ENCODE results near the gene ZNF638.
A peak's percentile ranks its signal among the peaks of the same experiment; 100 is the strongest.

The ZNF638 gene

GRCh38 chr2:71477231-71477691, 145.7 kb downstream of the ZNF638 start:
- DNase-seq, result no peak
- no peak overlapping the region for H3K9ac ChIP-seq (ENCODE audit: low read length)
- H3K9me3 ChIP-seq (ENCODE audit: control insufficient read depth, low read length), result no peaks in the 10 kb centered on the region
- H3K79me1 ChIP-seq (replicated peaks; ENCODE audit: low read length, poor library complexity, severe bottlenecking), result peaks cover 32% of the 10 kb centered on the region
- H3K4ac ChIP-seq (ENCODE audit: low read depth in 1 of 2, low read length in 2 of 2), result no peak overlapping the region
- H3K23ac ChIP-seq (ENCODE audit: low read length in 2 of 2), result no peak overlapping the region
- H3K4me1 ChIP-seq (ENCODE audit: control insufficient read depth, insufficient read depth, low read depth, low read length), result peaks cover 27% of the 10 kb centered on the region
- no peak overlapping the region for H3K14ac ChIP-seq (ENCODE audit: low read length in 2 of 2)
- no peak overlapping the region for H4K91ac ChIP-seq (ENCODE audit: low read length)
- WGBS, result 92% methylated on average over 5 of the region's 6 CpGs
- H2BK12ac ChIP-seq (ENCODE audit: low read length in 2 of 2), result no peak overlapping the region
- H2BK120ac ChIP-seq (ENCODE audit: low read depth, low read length), result no peak overlapping the region
- no peak overlapping the region for H2AFZ ChIP-seq (ENCODE audit: low read depth, low read length)
- H2AK5ac ChIP-seq (ENCODE audit: low read length, severe bottlenecking), result no peak overlapping the region
- H3K4me3 ChIP-seq (ENCODE audit: insufficient read depth in 1 of 2, low read depth in 1 of 2, low read length in 2 of 2), result no peak overlapping the region
- H4K8ac ChIP-seq (ENCODE audit: low read length), result no peak overlapping the region
- no peak overlapping the region for H3K18ac ChIP-seq (ENCODE audit: low read depth in 1 of 2, low read length in 2 of 2)
- no peak overlapping the region for H2BK15ac ChIP-seq (ENCODE audit: low read depth, poor library complexity, severe bottlenecking)
- peak overlapping the region; percentile 39 for H3K27ac ChIP-seq (ENCODE audit: low read length, poor library complexity, severe bottlenecking)
- H2BK5ac ChIP-seq (ENCODE audit: low read depth, low read length, poor library complexity, severe bottlenecking), result no peak overlapping the region
- H3K36me3 ChIP-seq (ENCODE audit: control insufficient read depth in 1 of 2, insufficient read depth in 2 of 2, low read depth in 1 of 2, low read length in 2 of 2), result peaks cover 0 to 28% of the 10 kb centered on the region in 2 experiments
- no peak overlapping the region for H3K4me2 ChIP-seq (ENCODE audit: low read length, poor library complexity, severe bottlenecking)
- H3K27me3 ChIP-seq (ENCODE audit: control insufficient read depth in 1 of 2, insufficient read depth in 1 of 2, low read length in 2 of 2), result peaks cover 0 to 41% of the 10 kb centered on the region in 2 experiments

- no peaks in the 10 kb centered on the region for H3K9me3 ChIP-seq (ENCODE audit: control insufficient read depth, low read length)
- H3K36me3 ChIP-seq (ENCODE audit: control insufficient read depth in 1 of 2, insufficient read depth in 2 of 2, low read depth in 1 of 2, low read length in 2 of 2), result peaks cover 0 to 40% of the 10 kb centered on the region in 2 experiments
- no peak for DNase-seq
- H3K4me3 ChIP-seq (ENCODE audit: insufficient read depth in 1 of 2, low read depth in 1 of 2, low read length in 2 of 2), result no peak overlapping the region
- no peak overlapping the region for H3K23ac ChIP-seq (ENCODE audit: low read length in 2 of 2)
- H2BK120ac ChIP-seq (ENCODE audit: low read depth, low read length), result no peak overlapping the region
- H3K4me1 ChIP-seq (ENCODE audit: control insufficient read depth, insufficient read depth, low read depth, low read length), result peaks cover 28% of the 10 kb centered on the region
- H3K18ac ChIP-seq (ENCODE audit: low read depth in 1 of 2, low read length in 2 of 2), result no peak overlapping the region
- H2BK5ac ChIP-seq (ENCODE audit: low read depth, low read length, poor library complexity, severe bottlenecking), result no peak overlapping the region
- H2AFZ ChIP-seq (ENCODE audit: low read depth, low read length), result no peak overlapping the region
- H3K14ac ChIP-seq (ENCODE audit: low read length in 2 of 2), result no peak overlapping the region
- no peak overlapping the region for H2AK5ac ChIP-seq (ENCODE audit: low read length, severe bottlenecking)
- no peak overlapping the region for H3K27ac ChIP-seq (ENCODE audit: low read length, poor library complexity, severe bottlenecking)
- H4K91ac ChIP-seq (ENCODE audit: low read length), result no peak overlapping the region
- H3K4me2 ChIP-seq (ENCODE audit: low read length, poor library complexity, severe bottlenecking), result no peak overlapping the region
- H3K4ac ChIP-seq (ENCODE audit: low read depth in 1 of 2, low read length in 2 of 2), result no peak overlapping the region
- H4K8ac ChIP-seq (ENCODE audit: low read length), result no peak overlapping the region
- H2BK15ac ChIP-seq (ENCODE audit: low read depth, poor library complexity, severe bottlenecking), result no peak overlapping the region
- peaks cover 36% of the 10 kb centered on the region for H3K79me1 ChIP-seq (replicated peaks; ENCODE audit: low read length, poor library complexity, severe bottlenecking)
- peaks cover 0 to 54% of the 10 kb centered on the region in 2 experiments for H3K27me3 ChIP-seq (ENCODE audit: control insufficient read depth in 1 of 2, insufficient read depth in 1 of 2, low read length in 2 of 2)
- no peak overlapping the region for H2BK12ac ChIP-seq (ENCODE audit: low read length in 2 of 2)
- no peak overlapping the region for H3K9ac ChIP-seq (ENCODE audit: low read length)
- 46% methylated on average over 4 of the region's 6 CpGs for WGBS
These were observed 147.2 kb downstream of the ZNF638 start for GRCh38 chr2:71478806-71479205.

- Histone ChIP-seq H3K36me3 (ENCODE audit: control insufficient read depth in 1 of 2, insufficient read depth in 2 of 2, low read depth in 1 of 2, low read length in 2 of 2) (peaks cover 0 to 40% of the 10 kb centered on the region in 2 experiments), H3K4me2 (ENCODE audit: low read length, poor library complexity, severe bottlenecking) (no peak overlapping the region), H3K4ac (ENCODE audit: low read depth in 1 of 2, low read length in 2 of 2) (no peak overlapping the region), H4K91ac (ENCODE audit: low read length) (no peak overlapping the region), H2BK120ac (ENCODE audit: low read depth, low read length) (no peak overlapping the region), H2BK5ac (ENCODE audit: low read depth, low read length, poor library complexity, severe bottlenecking) (no peak overlapping the region), H3K9me3 (ENCODE audit: control insufficient read depth, low read length) (no peaks in the 10 kb centered on the region), H3K27me3 (ENCODE audit: control insufficient read depth in 1 of 2, insufficient read depth in 1 of 2, low read length in 2 of 2) (peaks cover 0 to 54% of the 10 kb centered on the region in 2 experiments), H2BK12ac (ENCODE audit: low read length in 2 of 2) (no peak overlapping the region), H3K18ac (ENCODE audit: low read depth in 1 of 2, low read length in 2 of 2) (no peak overlapping the region), H4K8ac (ENCODE audit: low read length) (no peak overlapping the region), H3K4me3 (ENCODE audit: insufficient read depth in 1 of 2, low read depth in 1 of 2, low read length in 2 of 2) (no peak overlapping the region), H2AFZ (ENCODE audit: low read depth, low read length) (no peak overlapping the region), H2BK15ac (ENCODE audit: low read depth, poor library complexity, severe bottlenecking) (no peak overlapping the region), H3K23ac (ENCODE audit: low read length in 2 of 2) (no peak overlapping the region), H3K14ac (ENCODE audit: low read length in 2 of 2) (no peak overlapping the region), H3K9ac (ENCODE audit: low read length) (no peak overlapping the region), H3K79me1 (replicated peaks; ENCODE audit: low read length, poor library complexity, severe bottlenecking) (peaks cover 36% of the 10 kb centered on the region), H3K27ac (ENCODE audit: low read length, poor library complexity, severe bottlenecking) (no peak overlapping the region), H3K4me1 (ENCODE audit: control insufficient read depth, insufficient read depth, low read depth, low read length) (peaks cover 28% of the 10 kb centered on the region), H2AK5ac (ENCODE audit: low read length, severe bottlenecking) (no peak overlapping the region)
- DNase-seq, result no peak
- 90% methylated on average over 5 of the region's 5 CpGs for WGBS
These were observed 147.7 kb downstream of the ZNF638 start for GRCh38 chr2:71479261-71479660.

GRCh38 chr2:71481111-71481510, 149.5 kb downstream of the ZNF638 start:
- Histone ChIP-seq H2BK120ac (ENCODE audit: low read depth, low read length) (no peak overlapping the region), H3K27me3 (ENCODE audit: control insufficient read depth in 1 of 2, insufficient read depth in 1 of 2, low read length in 2 of 2) (peaks cover 0 to 56% of the 10 kb centered on the region in 2 experiments), H3K79me1 (replicated peaks; ENCODE audit: low read length, poor library complexity, severe bottlenecking) (peaks cover 30% of the 10 kb centered on the region), H2BK15ac (ENCODE audit: low read depth, poor library complexity, severe bottlenecking) (no peak overlapping the region), H2AK5ac (ENCODE audit: low read length, severe bottlenecking) (no peak overlapping the region), H3K4me2 (ENCODE audit: low read length, poor library complexity, severe bottlenecking) (no peak overlapping the region), H3K4ac (ENCODE audit: low read depth in 1 of 2, low read length in 2 of 2) (no peak overlapping the region), H2AFZ (ENCODE audit: low read depth, low read length) (no peak overlapping the region), H3K9ac (ENCODE audit: low read length) (no peak overlapping the region), H2BK12ac (ENCODE audit: low read length in 2 of 2) (no peak overlapping the region), H3K23ac (ENCODE audit: low read length in 2 of 2) (no peak overlapping the region), H3K18ac (ENCODE audit: low read depth in 1 of 2, low read length in 2 of 2) (no peak overlapping the region), H3K14ac (ENCODE audit: low read length in 2 of 2) (no peak overlapping the region), H3K9me3 (ENCODE audit: control insufficient read depth, low read length) (no peaks in the 10 kb centered on the region), H3K4me3 (ENCODE audit: insufficient read depth in 1 of 2, low read depth in 1 of 2, low read length in 2 of 2) (no peak overlapping the region), H2BK5ac (ENCODE audit: low read depth, low read length, poor library complexity, severe bottlenecking) (no peak overlapping the region), H3K36me3 (ENCODE audit: control insufficient read depth in 1 of 2, insufficient read depth in 2 of 2, low read depth in 1 of 2, low read length in 2 of 2) (peaks cover 0 to 42% of the 10 kb centered on the region in 2 experiments), H4K8ac (ENCODE audit: low read length) (no peak overlapping the region), H3K27ac (ENCODE audit: low read length, poor library complexity, severe bottlenecking) (no peak overlapping the region), H4K91ac (ENCODE audit: low read length) (no peak overlapping the region), H3K4me1 (ENCODE audit: control insufficient read depth, insufficient read depth, low read depth, low read length) (peaks cover 27% of the 10 kb centered on the region)
- no peak for DNase-seq
- 93% methylated on average over 4 of the region's 4 CpGs for WGBS
